Non-pigmented ciliary epithelial cell (primary cell): ENCODE data around the gene LBX1.

Source experiments
- DNase-seq: peaks from one replicate; pipeline ENCODE4 v3.0.0-alpha.2; 2010; ENCODE audit warnings: low read depth

LBX1 gene

GRCh38 chr10:101229266-101230182 is at the start of gene LBX1:
Gene LBX1, minus strand, starts transcription at chr10:101229463. Its CDS starts 648 bp downstream, at chr10:101228815.
- DNase-seq = no peak

- DNase-seq = no peak
Measured at GRCh38 chr10:101273741-101274140, 44.5 kb upstream of the LBX1 start.

DNA sequence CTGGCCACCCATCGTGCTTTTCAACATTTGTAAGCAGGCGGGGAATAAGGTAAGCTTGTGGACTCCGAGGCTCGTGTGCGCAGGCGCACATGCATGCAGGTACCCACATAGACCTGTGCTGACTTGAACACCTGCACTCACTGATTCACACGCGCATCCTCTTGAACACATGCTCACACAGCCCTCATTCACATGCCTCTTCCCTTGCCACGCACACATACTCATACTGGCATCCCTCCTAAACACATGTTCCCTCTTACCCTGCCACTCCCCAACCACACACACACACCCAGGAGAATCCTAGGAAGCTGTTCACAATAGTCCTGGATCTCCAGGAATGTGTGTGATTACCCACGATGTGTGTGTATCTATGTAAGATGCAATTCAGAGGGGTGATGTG is 44.1 kb upstream of the LBX1 start:
- DNase-seq = no peak

GRCh38 chr10:101272229-101272868 is 43.1 kb upstream of the LBX1 start:
- DNase-seq = peak; percentile 27

DNA sequence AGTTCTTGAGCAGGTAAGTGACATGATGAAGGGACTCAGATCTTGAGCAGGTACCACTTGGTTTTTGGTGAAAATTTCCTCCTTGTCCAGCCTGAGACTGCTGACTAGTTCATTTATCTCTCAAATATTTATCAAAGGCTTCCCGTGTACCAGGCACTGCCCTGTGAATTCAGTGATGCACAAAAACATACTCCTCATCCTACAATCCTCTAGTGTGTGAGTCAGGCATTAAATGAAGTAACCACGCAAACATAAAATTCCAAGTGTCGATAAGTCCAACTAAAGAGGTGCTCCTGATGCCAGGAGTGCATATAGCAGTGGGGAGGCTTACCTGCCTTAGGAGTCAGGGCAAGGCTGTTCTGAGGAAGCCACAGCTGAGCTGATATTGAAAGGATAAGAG is 41.5 kb upstream of the LBX1 start:
- no peak for DNase-seq

- no peak for DNase-seq
Measured at GRCh38 chr10:101267776-101268175, 38.5 kb upstream of the LBX1 start.

- no peak for DNase-seq
Measured at GRCh38 chr10:101267290-101267680, 38.0 kb upstream of the LBX1 start.

DNA sequence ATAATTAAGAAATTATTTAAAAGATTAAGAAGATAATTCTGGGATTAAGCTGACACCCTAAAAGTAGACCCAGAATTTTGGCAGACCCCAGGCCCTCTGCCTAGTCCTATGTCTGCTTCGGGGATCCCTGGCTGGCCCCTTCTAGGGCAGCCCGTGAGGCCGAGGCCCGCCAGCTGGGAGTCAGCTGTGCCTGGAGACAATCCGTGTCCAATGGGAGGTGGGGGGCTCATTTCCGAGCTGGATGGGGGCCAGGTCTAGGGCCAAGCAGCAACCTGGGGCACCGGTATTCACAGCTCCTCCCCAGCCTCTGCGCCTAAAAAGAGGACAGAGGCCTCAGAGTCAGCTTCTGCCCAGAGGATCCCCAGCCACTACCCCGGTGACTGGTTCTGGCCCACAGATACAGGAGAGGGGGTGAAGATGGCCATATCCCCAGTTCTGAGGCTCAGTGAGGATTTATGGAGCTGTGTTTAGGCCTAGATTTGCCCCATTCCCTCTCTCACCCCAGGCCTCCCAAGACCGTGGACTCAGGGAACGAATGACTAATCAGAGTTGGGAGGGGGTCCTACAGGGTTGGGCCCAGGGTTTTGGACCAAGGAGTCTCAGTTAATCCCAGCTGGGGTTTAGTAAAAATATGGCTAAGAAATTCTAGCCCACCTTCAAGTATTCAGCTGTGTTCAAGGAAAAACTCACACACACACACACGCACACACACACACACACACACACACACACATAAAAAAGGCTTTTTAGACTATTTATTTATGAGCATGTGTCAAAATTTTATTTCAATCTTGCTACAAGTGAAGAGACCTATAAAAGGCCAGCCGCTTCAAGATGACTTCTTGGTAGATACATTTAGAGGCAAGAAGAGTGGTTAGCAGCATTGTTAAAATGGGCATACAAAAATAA is 37.4 kb upstream of the LBX1 start:
- no peak for DNase-seq

GRCh38 chr10:101263150-101263752 is 34.0 kb upstream of the LBX1 start:
- no peak for DNase-seq

GRCh38 chr10:101262147-101262546 is 32.9 kb upstream of the LBX1 start:
- DNase-seq = no peak

GRCh38 chr10:101261702-101262101 is 32.4 kb upstream of the LBX1 start:
- no peak for DNase-seq

DNA sequence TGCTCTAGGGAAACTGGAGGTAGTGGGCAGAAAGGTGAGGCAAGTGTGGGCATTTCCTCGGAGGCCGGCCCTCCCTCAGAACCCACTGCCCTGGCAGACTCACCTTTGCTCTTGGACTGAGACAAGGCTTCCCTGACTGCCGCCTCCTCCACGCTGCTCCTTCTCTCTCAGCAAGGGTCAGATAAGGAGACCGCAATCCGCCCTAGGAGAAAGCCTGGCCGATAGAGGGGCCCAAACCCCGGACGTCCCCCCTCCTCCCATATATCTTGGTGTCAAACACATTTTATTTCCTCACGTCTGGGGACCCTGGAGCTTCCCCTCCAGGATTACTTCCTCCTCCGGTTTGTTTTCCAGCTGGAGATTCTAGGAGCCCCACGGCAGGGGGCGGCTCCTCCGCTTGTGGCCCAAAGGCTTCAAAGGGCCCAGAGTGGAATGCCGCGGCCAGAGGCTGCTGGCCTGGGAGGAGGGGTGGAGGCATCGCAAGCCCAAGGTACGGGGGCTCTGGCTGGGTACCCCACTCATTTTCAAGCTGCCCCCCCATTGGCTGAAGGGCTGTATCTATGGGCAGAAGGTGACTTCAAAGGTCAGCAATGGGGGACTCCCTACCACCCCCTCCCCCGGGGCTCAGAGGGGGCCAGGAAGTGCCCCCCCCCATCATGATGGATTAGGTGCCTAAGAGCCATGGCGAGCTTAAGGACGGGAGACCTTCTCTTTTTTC is 31.7 kb upstream of the LBX1 start:
- no peak for DNase-seq

DNA sequence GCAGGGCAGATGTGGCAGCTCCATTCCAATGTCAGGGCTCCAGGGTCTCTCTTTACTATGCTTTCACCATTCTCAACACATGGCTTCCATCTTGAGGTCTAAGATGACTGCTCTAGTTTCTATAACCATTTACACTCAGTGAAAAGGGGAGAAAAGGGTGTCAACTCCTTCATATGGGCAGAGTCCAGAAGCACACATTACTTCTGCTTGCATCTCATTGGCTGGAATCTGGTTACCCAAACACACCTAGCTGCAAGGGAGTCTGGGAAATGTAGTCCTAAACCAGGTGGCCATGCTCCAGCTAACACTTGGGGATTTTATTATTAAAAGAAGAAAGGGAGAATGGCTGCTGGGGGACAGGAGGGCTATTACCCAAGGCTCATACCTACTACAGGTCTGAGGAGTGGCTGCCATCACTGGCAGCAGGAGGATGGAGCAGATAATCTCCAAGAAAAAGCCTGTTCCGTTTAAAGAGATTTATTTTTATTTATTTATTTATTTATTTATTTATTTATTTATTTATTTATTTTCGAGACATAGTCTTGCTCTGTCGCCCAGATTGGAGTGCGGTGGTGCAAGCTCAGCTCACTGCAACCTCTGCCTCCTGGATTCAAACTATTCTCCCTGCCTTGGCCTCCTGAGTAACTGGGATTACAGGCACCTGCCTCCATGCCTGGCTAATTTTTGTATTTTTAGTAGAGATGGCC is 29.1 kb upstream of the LBX1 start:
- DNase-seq = no peak

DNA sequence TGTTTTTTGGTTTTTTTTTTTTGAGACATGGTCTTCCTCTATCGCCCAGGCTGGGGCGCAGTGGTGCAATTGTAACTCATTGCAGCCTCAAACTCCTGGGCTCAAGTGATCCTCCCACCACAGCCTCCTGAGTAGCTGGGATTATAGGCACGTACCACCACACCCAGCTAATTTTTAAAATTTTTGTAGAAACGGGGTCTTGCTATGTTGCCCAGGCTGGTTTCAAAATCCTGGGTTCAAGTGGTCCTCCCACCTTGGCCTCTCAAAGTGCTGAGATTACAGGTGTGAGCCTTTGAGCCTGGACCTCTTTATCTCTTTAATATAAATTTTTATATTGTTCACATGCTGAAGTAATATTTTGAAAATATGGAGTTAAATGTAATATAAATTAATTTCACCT is 28.2 kb upstream of the LBX1 start:
- DNase-seq = no peak

GRCh38 chr10:101257084-101257483 is 27.8 kb upstream of the LBX1 start:
- no peak for DNase-seq

DNA sequence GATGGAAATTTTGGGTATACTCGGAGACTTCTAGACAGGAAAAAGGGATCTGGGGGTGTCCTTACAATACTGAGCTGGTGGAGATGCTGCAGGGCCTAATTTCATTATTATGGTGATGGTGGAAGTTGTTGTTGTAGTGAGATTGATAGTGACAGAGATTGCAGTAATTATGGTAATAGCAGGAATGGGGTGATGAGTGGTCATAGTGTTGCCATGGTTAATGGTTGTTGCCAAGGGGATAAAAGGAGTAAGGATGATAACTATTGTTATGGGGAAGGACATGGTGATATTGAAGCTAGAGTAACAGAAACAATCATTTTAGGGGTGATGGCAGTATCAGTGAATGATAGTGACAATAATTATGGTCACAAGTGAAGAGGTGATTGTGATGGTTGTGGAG is 27.1 kb upstream of the LBX1 start:
- DNase-seq = no peak

- DNase-seq = no peak
Measured at GRCh38 chr10:101250136-101250535, 20.9 kb upstream of the LBX1 start.

GRCh38 chr10:101249171-101249581 is 19.9 kb upstream of the LBX1 start:
- no peak for DNase-seq

- no peak for DNase-seq
Measured at GRCh38 chr10:101246639-101247038, 17.4 kb upstream of the LBX1 start.

DNA sequence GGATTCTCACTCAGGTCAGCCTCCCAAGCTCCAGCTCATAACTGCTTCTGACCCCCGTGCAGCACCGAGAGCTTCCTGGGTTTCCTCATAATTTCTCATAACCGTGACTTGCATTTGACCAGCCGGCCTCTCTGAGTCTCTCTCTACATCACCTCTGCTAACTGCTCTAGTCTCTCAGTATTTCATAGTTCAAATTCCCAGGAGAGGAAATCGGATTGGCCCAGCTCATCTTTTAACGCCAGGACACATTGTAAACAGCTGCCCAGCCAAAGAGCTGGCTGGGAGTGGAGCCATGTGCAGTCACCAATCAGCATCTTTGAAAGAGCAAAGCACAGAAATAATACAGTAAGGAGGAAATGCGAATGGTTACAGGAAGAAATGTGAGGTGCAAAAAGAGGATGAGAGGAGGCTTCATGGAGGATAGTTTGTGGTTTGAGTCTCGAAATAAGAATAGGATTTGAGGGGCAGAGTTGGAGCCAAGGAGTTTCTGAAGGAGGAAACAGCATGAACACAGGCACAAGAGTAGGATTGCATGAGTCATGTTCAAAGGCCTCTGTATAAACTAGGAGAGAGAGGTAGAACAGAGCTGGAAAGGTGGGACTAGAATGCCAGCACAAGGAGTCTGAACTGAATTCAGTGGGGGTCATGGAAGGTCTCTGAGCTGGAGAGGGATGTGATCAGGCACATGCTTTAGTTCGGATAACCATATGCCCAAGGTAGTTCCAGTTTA is 15.2 kb upstream of the LBX1 start:
- DNase-seq = no peak
